OCI-LY1 (cell line): ENCODE data around the gene NCOA5.

Source experiments
- EZH2 ChIP-seq: fragments of 200-600 bp; sonication (generic), shearing (Covaris generic); IDR thresholded peaks from 2 replicates; pipeline ENCODE4 v1.8.0; 2017; ENCODE audit warnings: borderline replicate concordance, mixed run types, mild to moderate bottlenecking, antibody characterized with exemption, low read length, moderate library complexity, mixed read lengths
- TF ChIP-seq, protein P1 (sequence below): fragments of 200-600 bp; sonication (generic), shearing (Covaris generic); IDR thresholded peaks from 2 replicates; pipeline ENCODE4 v1.5.1; 2017; ENCODE audit warnings: mild to moderate bottlenecking, antibody characterized with exemption, low read length, moderate library complexity, mixed read lengths

DNA sequence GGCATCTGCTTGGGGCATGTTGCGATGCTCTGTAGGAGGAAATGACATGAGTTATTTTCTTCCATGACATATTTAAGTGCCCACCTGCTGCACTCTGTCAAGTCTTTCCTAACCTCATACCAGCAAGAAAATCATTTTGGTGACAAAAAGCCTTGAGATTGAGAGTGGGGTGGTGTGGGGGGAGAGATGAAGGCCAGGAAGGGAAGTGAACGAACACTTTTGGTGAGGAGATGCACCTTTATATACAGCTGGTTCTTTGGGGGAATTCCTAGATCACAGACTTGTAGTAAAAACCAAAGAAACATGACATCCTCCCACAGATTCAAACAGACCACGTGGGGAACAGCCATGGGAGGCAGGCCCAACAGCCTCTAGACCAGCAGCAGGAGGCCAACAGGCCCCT, 26.1 kb downstream of the NCOA5 start:
- TF ChIP-seq, protein P1, sequence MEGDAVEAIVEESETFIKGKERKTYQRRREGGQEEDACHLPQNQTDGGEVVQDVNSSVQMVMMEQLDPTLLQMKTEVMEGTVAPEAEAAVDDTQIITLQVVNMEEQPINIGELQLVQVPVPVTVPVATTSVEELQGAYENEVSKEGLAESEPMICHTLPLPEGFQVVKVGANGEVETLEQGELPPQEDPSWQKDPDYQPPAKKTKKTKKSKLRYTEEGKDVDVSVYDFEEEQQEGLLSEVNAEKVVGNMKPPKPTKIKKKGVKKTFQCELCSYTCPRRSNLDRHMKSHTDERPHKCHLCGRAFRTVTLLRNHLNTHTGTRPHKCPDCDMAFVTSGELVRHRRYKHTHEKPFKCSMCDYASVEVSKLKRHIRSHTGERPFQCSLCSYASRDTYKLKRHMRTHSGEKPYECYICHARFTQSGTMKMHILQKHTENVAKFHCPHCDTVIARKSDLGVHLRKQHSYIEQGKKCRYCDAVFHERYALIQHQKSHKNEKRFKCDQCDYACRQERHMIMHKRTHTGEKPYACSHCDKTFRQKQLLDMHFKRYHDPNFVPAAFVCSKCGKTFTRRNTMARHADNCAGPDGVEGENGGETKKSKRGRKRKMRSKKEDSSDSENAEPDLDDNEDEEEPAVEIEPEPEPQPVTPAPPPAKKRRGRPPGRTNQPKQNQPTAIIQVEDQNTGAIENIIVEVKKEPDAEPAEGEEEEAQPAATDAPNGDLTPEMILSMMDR, result no peak
- TF ChIP-seq EZH2, result no peak
